ENCODE measurements around the gene KIFC1. TPM values are rescaled to one million over a fixed set of nuclear protein-coding genes. Genes with fewer than 3 reads are reported as not detected.
A peak's percentile ranks its signal among the peaks of the same experiment; 100 is the strongest.

The KIFC1 gene
- total RNA-seq, 4 donors from 2014 or later = 9.6 to 38.9 (median 11.2) TPM

DNA sequence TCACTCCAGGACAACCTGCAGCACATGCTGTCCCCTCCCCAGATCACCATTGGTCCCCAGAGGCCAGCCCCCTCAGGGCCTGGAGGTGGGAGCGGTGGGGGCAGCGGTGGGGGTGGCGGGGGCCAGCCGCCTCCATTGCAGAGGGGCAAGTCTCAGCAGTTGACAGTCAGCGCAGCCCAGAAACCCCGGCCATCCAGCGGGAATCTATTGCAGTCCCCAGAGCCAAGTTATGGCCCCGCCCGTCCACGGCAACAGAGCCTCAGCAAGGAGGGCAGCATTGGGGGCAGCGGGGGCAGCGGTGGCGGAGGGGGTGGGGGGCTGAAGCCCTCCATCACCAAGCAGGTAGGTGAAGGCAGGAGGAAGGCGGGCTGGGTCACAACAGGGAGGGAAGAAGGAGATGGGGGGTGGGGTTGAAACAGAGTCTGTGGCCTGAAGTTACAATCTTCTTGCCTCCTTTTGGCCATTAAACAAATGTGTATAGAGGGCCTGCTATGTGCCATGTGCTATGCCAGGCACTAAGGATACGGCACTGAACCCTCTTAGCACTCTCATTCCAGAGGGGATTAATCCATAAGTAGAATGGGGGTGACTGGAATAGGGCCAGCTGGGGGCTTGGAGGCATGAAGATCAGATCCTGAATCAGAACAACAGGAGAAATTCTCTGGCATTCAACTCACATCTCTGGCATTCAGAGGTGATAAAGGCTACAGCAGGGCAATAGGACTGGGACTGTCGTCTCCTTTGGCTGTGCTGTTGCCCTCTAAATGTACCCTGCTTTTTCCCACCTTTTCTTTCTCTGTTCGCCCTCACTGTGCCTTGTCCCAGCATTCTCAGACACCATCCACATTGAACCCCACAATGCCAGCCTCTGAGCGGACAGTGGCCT is 52.2 kb downstream of the KIFC1 start:
- intact Hi-C loops (cut with DNase I) = no loop called here
- Histone ChIP-seq H3K27ac (no peak overlapping the region), H3K9me3 (no peaks in the 10 kb centered on the region), H3K36me3 (peaks cover 11 to 94% (median 18%) of the 10 kb centered on the region in 3 donors), H3K4me3 (no peak overlapping the region), H3K4me1 (no peaks in the 10 kb centered on the region), H3K27me3 (no peaks in the 10 kb centered on the region)
- DNase-seq = no peak
- no peak for TF ChIP-seq POLR2A (IDR thresholded peaks at IDR 0.05)
- TF ChIP-seq, protein P1, sequence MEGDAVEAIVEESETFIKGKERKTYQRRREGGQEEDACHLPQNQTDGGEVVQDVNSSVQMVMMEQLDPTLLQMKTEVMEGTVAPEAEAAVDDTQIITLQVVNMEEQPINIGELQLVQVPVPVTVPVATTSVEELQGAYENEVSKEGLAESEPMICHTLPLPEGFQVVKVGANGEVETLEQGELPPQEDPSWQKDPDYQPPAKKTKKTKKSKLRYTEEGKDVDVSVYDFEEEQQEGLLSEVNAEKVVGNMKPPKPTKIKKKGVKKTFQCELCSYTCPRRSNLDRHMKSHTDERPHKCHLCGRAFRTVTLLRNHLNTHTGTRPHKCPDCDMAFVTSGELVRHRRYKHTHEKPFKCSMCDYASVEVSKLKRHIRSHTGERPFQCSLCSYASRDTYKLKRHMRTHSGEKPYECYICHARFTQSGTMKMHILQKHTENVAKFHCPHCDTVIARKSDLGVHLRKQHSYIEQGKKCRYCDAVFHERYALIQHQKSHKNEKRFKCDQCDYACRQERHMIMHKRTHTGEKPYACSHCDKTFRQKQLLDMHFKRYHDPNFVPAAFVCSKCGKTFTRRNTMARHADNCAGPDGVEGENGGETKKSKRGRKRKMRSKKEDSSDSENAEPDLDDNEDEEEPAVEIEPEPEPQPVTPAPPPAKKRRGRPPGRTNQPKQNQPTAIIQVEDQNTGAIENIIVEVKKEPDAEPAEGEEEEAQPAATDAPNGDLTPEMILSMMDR (IDR thresholded peaks at IDR 0.05) = no peak
- WGBS, 2 donors = 82 to 92% methylated on average over 4 of the region's 18 CpGs

DNA sequence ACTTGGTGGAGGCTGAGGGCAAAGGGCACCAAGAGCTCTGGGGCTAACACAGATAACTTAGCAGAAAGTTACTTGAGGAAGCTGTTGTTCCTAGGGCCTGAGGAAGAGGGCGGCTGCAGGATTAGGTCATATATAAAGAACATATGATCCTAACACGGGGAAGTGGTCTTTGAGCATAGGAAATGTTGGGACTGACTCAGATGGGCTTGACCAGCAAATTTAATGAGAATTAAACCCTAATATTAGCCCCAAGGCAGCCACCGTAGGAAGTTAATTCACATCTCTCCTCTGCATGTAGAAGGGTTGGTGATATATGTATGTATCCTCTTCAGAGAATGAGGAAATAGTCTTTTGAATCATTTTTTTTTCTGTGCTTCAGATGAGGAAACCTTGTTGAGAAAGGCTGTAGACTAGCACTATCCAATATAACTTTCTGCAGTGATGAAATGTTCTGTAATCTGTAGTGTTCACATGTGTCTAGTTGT is 53.5 kb downstream of the KIFC1 start:
- Histone ChIP-seq H3K36me3 (peaks cover 11 to 95% (median 18%) of the 10 kb centered on the region in 3 donors), H3K27ac (peak overlapping the region in 1 of 4 donors; percentile 30), H3K4me1 (no peaks in the 10 kb centered on the region), H3K9me3 (no peaks in the 10 kb centered on the region), H3K27me3 (no peaks in the 10 kb centered on the region), H3K4me3 (no peak overlapping the region)
- TF ChIP-seq POLR2A (IDR thresholded peaks at IDR 0.05) = no peak
- TF ChIP-seq, protein P1 (IDR thresholded peaks at IDR 0.05) = no peak
- intact Hi-C loops (cut with DNase I) = no loop called here
- WGBS, 2 donors = 78 to 90% methylated on average over 3 of the region's 3 CpGs
- DNase-seq = no peak

DNA sequence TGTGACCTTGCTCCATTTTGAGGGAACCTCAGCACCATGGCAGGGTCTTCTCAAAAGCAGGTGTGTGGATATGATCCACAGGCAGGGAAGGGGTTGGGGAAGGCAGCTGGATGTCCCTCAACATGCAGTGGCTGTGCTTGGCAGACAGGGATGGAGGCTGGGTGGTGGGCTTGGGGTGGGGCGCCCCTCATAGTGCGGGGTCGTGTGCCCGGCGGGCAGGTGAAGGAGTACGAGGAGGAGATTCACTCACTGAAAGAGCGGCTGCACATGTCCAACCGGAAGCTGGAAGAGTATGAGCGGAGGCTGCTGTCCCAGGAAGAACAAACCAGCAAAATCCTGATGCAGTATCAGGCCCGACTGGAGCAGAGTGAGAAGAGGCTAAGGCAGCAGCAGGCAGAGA is 54.7 kb downstream of the KIFC1 start:
- no peak for DNase-seq
- no peak for TF ChIP-seq POLR2A (IDR thresholded peaks at IDR 0.05)
- TF ChIP-seq, protein P1 (IDR thresholded peaks at IDR 0.05) = no peak
- no peaks in the 10 kb centered on the region for H3K27me3 ChIP-seq
- no peak overlapping the region for H3K4me3 ChIP-seq
- no peaks in the 10 kb centered on the region for H3K9me3 ChIP-seq
- H3K27ac ChIP-seq = no peak overlapping the region
- 93% methylated on average over 8 of the region's 10 CpGs; no CpG with 5 or more reads in 1 of the 2 donors for WGBS, 2 donors
- intact Hi-C loops (cut with DNase I) = no loop called here
- no peaks in the 10 kb centered on the region for H3K4me1 ChIP-seq
- H3K36me3 ChIP-seq = peaks cover 11 to 83% (median 18%) of the 10 kb centered on the region in 3 donors

DNA sequence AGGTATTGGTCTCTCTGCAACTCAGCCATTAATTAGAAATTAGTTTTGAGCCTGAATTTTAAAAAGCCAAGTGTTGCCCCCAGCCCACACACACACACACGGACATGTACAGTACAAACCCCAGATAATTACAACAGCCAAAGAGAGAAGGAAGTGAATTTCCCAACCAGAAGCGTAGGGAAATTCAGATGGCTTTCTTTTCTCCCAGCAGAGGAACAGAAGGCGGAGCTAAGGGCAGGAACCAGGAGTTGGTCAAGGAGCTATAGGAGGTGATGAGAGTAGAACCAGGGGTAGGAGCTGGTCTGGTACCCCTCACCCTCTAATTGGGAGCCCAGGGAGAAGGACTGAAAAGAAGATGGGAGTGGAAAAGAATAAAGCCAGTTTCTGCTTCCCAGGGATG is 58.8 kb downstream of the KIFC1 start:
- H3K27ac ChIP-seq = no peak overlapping the region
- H3K36me3 ChIP-seq = peaks cover 0 to 44% (median 7%) of the 10 kb centered on the region in 3 donors
- no peak overlapping the region for H3K4me3 ChIP-seq
- H3K4me1 ChIP-seq = peaks cover 13 to 23% (median 14%) of the 10 kb centered on the region in 3 donors
- DNase-seq = no peak
- TF ChIP-seq, protein P1 (IDR thresholded peaks at IDR 0.05) = no peak
- TF ChIP-seq POLR2A (IDR thresholded peaks at IDR 0.05) = no peak
- 50 to 57% methylated on average over 3 of the region's 3 CpGs for WGBS, 2 donors
- no peaks in the 10 kb centered on the region for H3K9me3 ChIP-seq
- H3K27me3 ChIP-seq = no peaks in the 10 kb centered on the region
- intact Hi-C loops (cut with DNase I) = no loop called here

DNA sequence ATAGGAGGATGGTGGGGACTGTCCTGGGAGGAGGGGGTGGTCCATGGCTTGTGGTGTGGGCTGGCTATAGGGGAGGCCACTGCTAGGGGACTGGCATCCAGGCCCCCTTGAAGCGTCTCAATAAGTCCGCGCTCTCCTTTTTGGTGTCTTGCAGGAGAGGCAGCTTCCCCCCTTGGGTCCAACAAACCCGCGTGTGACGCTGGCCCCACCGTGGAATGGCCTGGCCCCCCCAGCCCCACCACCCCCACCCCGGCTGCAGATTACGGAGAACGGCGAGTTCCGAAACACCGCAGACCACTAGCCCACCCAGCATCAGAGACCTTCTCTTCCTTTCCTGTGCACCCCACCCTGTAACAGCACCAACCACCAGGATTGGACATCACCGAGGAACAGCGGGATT is 60.0 kb downstream of the KIFC1 start:
- intact Hi-C loops (cut with DNase I) = no loop called here

More for the DNA sequence above, 60.0 kb downstream of the KIFC1 start:
- Histone ChIP-seq H3K4me1 (peaks cover 13 to 32% (median 14%) of the 10 kb centered on the region in 3 donors), H3K36me3 (peaks cover 0 to 48% (median 7%) of the 10 kb centered on the region in 3 donors), H3K27me3 (no peaks in the 10 kb centered on the region), H3K27ac (no peak overlapping the region), H3K9me3 (no peaks in the 10 kb centered on the region), H3K4me3 (no peak overlapping the region)
- no peak for DNase-seq
- TF ChIP-seq, protein P1 (IDR thresholded peaks at IDR 0.05) = no peak
- TF ChIP-seq POLR2A (IDR thresholded peaks at IDR 0.05) = no peak
- 86 to 90% methylated on average over 5 to 6 of the region's 15 CpGs for WGBS, 2 donors
